COLO668 (cell line): ENCODE results near the gene FAM170B.

Experiments used
- DNase-seq: peaks from one replicate; lab custom pipeline; 2025; ENCODE audit not compliant: unreplicated experiment; lab: John Stamatoyannopoulos, UW

Gene FAM170B

DNA sequence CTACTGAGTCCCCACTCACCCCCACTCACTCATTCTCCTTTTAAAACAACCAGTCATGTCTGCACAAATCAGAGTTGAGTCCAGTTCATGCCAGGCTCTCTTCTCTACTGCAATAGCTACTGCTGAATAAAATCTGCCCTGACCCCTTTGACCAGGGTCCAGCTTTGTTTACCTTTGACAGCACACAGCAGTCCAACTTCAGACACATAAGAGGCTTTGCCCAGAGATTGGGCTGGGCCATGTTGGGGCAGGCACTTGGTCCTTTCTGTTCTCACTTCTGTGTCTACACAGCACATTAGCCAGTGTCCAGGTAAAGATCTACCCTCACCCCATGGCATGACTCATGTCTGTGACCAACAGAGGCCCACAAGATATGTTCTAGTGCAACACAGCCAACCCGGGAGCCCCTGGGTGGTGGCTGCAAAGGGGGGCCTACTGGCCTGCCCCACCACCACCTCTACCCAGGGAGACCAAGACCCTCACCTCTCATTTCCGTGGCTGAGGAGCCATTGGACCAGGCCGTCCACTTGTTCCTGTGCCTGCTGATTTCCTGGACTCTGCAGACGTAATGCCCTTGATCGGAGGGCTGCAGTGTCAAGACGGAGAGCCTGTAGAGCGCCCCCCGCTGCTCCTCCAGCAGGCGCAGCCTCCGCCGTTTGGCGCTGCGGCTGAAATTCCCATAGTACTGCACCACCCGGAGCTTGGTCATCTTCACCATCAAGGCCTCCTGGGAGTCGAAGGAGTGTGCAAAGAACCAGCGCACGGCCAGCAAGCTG, 26.5 kb downstream of the FAM170B start:
- DNase-seq, result no peak

DNA sequence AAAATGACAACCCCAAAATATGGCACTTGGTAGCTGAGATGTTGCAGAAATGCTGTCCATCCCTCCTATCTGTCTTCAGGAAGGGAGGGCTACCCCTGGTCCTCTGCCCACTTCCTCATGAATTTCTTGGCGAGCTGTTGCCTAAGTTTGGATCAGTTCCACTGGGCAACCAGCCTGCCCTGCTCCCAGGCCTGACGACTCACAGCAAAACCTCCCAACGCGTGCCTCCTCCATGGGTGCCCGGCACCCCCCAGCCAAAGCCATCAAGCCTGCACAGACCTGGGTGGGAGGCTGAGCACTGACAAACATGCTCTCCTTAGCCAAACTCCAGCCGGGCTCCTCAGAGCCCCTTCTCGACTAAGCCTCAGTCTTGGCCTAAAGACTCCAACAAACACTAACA, 27.4 kb downstream of the FAM170B start:
- DNase-seq, result no peak

DNA sequence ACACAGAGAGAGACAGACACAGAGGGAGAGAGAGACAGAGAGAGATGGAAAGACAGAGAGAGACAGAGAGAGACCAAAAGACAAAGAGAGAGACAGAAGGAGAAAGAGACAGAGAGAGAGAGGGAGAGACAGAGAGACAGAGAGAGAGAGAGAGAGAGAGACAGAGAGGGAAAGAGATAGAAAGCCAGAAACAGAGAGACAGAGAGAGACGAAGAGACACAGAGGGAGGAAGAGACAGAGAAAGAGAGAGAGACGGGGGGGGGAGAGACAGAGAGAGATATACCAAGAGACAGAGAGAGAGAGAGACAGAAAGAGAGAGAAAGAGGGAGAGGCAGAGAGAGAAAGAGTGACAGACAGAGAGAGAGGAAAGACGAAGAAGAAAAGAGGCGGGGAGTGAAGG, 28.7 kb downstream of the FAM170B start:
- no peak for DNase-seq

DNA sequence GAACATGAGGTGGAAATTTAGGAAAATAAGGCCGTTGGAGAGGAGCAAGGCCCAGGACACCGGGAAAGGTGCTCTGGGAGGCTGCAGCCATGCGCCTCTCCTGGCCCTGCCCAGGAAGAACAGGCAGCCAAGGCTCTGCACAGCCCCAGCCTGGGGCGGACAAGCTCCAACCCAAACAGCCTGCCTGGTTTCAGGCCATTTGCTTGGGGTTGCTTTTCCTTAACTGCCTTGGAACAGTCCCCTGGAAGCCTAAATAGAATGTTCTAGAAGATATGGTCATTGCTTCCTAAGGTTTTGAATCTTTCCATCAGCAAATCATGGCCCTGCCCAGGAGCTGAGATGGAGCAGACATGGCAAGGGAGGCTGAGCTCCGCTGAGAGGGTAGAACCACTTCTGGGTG, 29.5 kb downstream of the FAM170B start:
- no peak for DNase-seq

DNA sequence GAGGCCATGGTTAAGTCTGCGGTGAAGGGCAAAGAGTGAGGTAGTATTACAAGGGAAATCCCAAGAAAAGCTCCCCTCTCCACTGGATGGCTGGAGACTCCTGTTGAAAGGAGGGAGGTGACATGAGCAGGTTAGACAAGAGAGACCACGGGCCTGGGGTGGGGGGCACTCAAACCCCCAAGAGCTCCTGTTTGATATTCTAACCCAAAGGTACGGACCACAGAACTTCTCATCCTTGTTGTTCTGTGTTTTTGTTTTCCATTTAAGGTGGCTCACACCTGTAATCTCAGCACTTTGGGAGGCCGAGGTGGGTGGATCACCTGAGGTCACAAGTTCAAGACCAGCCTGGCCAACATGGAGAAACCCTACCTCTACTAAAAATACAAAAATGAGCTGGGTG, 30.1 kb downstream of the FAM170B start:
- no peak for DNase-seq

DNA sequence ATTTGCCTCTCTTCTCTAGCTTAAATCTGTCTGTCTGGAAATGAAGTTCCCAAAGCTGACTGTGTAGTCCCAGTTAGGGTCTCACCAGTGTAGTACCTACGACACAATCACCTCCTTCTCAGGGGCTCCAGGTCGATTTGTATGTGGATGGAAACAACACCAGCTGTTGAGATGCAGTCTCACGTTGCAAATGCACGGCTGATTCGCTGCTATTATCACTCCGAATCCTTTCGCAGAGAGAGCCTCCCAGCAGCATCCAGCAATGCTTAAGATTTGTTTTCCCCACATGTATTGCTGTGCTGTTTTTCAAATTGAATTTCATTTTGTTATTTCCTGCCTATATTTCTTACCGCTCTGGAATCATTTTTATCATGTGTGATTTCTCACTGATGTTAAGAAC, 34.8 kb downstream of the FAM170B start:
- no peak for DNase-seq

DNA sequence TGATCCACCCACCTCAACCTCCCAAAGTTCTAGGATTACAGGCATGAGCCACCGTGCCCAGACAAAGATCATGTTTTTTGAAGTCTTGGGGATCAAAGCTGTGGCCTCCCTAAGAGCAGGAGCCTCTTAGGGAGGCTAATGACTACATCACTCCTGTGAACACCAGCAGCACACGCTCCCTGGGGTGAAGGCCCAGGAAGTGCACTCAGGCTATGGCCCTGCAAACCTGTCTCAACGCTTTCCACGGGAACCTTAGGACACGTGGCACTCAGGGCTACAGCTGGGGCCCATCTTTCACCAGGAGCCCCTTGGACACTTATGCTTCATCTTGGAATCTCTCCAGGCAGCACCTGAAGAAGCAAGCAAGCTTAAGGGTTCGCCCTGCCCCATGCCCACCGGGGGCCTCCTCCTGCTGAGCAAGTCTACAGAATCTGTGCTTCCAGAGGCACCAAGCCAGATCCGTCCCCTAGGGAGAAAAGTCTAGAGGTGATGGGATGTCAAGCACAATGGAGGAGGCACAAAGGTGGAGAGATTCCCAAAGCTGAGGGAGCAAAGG, 36.9 kb downstream of the FAM170B start:
- no peak for DNase-seq

DNA sequence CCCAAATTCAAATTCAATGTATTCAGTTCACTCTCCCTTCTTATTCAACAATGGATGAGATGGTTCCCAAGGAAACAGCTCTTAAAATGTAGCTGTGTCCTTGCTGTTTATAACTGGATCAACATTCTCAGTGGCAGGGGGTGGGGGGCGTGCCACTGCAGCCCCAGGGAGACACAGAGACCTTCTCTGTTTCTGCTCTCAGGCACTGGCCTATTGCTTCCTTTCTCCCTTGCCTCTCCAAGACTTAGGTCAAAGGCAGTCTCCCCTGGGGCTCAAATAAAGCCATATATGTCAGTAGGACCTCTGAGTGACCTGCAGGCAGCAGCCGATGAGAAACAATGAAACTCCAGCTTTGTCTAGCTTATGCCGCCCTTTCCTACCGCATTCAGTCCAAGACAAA, 39.2 kb downstream of the FAM170B start:
- DNase-seq, result no peak

DNA sequence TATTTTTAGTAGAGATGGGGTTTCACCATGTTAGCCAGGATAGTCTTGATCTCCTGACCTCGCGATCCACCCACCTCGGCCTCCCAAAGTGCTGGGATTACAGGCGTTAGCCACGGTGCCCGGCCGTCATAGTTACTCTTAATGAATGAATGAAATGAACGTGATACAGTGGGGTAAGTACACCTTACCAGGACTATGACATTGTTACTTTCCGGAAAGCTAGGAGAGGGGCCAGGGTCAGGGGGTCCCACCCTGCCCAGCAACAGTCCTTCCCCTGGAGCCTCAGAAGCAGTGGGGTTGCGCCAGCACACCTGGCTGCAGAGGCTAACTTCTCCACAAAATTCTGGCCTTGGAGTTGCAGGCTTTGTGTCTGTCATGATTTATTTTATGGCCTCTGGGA, 39.9 kb downstream of the FAM170B start:
- no peak for DNase-seq

DNA sequence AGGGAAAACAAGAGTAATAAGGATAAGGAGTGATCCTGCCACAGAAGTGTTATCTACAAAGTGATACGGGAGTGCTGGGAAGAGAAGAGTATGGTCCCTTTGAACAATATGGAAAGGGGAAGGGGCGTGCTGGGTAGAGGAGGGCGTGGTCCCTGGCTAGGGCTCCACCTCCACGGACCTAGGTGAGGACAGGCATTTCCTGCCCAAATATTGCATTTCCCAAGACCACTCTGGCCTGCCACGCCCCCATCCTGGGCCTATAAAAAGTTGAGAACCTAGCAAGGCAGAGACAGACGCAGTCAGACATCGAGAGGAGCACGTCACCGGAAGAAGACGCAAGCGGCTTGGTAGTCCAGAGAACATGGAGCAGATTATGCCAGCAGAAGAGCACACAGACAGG, 41.3 kb downstream of the FAM170B start:
- DNase-seq, result no peak

DNA sequence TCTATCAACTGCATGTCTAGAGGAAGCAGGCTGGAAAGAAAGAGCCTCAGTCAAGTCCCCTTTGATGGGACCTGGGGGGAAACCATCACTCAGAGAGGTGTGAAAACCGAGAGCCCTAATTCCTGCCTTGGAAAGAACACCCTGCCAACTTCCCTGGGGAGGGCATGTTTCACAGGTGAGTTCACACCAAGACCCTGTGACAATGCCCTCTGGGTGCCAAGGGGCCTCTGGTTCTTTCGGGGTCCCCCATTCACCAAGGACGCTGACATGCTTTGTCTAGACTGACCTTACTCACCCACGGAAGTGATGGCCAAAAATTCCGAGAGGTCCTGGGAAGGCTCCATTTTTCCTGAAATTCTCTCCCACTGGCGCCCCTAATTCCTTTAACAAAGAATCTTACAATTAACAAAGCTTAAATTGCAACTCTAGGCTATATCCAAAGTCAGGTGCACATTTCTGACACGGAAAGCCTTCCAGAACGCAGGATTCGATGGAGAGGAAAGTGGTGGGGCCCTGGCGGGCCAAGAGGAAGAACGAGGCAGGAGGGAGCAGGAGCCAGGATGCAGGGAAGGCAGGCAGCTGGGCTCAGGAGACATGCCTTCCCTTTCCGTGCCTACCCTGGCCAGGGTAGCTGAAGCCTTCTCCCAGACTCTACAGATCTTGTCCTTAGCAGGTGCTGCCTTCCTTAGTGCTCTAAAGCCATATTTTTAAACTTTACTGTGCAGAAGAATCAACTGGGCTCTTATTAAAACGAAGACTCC, 42.2 kb downstream of the FAM170B start:
- DNase-seq, result no peak

DNA sequence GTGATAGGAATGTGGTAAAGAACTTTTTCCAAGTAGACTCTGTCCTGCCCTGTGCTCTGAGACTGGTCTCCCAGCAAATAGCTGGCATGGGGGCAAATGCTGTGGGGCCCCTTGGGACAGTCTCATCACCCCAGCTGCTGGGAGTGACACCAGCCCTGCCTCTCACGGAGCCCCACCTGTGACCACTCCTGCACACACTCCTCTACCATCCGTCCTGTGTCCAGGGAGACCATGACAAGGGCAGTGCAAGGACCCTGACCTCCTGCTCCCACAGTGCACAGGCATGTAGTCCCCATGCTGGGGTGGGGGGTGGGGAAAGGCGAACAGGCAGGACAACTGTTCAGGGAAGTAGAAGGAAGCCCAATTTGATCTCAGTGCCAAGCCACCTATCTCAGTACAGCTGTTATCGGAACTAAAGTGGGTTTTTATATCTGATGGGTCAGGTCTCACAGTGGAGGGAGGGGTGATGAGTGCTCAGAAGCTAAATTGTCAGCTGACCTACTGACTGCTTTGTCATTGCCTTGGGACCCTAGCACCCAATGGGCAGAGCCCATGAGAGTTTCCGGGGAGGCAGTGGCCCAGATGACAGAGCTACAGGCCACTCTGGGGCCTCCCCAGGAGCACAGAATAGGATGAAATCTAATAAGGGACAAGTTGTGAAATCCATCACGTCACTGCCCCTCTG, 43.0 kb downstream of the FAM170B start:
- DNase-seq, result no peak

DNA sequence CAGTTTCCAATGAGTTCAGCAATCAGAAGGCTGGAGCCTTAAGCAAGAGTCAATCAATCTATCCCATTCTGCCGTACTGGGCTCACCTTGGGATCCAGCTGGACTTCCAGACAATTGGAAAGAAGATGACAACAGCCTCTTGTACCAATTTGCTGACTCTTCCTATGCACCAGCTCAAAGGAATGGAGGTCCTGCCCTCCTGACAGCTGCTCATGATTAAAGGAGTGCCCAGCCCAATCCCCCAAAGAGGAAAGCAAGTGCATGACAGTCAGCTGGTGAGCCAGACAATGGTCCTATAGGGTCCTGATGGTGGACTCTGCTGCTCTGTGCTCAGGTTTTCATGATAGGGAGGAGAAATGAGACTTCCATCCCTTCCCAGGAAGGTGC, 43.6 kb downstream of the FAM170B start:
- DNase-seq, result no peak

DNA sequence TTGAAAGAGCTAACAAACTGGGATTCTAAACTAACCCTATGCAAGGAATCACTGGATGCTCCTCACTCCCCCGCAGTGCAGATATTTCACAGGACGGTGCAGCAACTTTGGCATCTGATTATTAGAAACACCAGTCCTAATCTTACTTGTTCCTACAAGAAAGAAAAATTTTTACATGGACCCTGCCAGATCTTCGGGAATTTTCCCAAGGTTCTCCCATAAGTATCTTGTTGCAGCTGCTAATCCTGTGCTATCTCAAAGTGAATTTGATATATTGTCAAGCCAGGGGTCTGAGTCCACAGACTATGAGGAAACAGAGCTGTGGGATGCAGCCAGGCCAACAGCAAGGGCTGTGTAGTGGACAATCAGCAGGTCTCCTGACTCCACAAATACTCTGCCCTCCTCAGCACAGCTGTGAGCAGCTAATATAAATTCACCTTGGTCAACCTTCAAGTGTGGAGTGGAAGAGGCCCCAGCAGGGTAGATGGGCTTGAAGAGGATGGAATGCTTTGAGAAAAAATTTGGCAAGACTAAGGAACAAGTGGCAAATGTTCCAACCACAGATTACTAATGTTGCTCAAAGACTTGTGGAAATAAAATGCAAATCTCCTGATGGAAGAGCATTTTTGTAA, 44.1 kb downstream of the FAM170B start:
- DNase-seq, result no peak

DNA sequence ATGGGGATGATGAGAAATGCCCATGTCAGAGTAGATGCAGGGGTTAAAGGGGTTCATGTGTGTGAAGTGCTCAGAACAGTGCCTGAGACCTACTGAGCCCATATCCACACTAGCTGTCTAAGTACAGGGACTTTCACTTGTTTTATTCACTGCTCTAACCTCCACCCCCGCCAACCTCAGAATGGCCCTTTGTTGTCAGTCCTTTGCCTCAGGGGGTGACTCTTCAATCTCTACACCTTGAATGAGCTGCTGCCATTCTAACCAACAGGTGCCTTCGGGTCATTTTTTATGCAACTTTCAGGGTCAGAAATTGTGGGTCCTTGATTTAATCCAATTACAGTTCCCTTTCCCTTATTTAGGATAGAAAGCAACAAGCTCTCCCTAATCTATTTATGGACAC, 44.7 kb downstream of the FAM170B start:
- no peak for DNase-seq

DNA sequence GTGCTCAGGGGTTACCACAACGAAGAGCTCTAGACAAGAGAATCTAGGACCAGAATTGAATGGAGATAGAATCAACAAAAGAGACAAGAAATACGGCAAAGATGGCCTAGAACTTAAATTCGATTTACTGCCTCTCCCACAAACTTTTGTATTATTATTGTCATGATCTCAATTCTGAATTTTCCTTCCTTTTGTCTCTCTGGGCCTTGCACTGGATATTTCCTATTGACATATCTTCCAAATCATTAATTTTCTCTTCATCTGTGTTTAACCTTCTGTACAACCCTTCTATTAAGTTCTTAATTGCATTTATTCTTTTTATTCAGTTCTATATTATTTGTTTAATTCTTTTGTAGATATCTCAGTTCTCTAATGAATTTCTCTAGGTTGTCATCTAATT, 46.9 kb downstream of the FAM170B start:
- no peak for DNase-seq

DNA sequence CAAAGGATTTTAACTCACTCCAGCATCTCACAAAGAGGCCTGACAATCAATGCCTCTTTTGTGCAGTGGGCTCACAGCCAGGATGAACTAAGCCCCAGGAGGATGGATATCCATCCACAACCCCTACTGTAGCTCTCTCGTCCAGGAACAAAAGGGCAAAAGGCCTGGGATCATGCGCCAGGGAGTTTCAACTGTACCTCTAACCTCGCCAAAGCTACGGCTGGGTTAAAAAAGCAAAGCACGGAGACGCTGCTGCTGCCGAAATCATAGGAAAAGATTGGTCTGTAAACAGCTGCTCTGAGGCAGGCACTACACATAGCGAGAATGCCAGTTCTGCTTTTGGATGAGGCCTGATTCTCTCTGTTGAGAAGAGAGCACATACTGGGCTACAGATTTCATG, 50.6 kb downstream of the FAM170B start:
- DNase-seq, result no peak

DNA sequence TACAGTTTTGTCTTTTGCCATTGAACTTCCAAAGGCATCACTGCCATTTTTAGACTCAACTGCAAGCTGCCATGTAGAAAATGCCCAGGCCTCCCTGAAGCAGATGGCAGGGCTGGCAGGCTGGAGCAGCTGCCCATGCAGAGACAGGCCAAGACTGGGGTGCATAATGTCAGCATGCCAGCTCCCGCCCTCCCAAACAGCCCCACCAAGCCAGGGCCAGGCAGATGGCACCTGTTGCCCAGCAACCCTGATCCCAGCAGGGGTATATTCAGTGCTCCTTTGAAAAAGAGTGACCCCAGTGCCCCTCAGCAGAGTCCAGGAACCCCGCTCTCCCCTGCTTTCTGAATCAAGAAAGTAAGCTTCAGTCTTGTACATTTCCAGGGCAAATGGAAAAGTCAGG, 51.1 kb downstream of the FAM170B start:
- DNase-seq, result no peak

DNA sequence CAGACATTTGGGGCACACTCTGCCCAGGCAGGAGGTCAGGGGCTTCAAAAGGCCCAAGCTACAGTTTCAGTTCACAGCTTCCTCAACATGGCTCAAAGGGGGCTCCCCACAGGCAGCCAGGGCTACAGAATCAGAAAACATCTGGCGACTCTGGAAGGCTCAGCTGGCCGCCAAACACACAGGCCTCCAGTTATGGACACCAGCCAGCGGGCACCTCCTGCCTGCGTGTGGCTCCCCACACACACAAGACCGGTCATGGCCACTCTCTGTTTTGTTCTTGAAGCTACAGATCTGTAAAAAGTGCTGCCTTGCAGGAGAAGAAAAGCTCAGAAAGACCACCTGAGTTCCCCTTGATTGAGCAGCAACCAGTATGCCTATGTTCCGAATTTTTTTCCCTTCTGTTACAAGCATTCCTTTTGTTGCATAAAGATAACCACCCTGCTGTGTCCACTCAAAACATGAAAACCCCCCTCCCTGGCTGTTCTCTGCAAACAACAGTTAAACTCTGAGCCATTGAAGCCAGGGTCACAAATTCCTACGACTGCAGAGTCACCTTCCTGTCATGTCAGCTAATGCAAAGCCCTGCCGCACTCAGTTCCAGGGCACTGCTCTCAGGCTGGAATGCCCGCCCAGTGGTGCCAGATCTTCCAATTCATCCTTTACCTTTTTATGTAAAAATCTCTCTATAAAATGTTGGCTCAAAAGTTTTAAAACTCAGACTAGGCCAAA, 52.1 kb downstream of the FAM170B start:
- DNase-seq, result no peak
